Measurements from ENCODE around the gene SLX4.
A peak's percentile ranks its signal among the peaks of the same experiment; 100 is the strongest.

Gene SLX4

GRCh38 chr16:3581392-3581791, 30.0 kb downstream of the SLX4 start:
- no peaks in the 10 kb centered on the region for H3K9me3 ChIP-seq (ENCODE audit: control extremely low read depth in 1 of 5, control insufficient read depth in 4 of 5, insufficient read depth in 2 of 5, low read depth in 1 of 5, low read length in 4 of 5)
- 96% methylated on average over 6 of the region's 10 CpGs for WGBS (ENCODE audit: insufficient coverage)
- H3K4me1 ChIP-seq (ENCODE audit: control extremely low read depth in 1 of 4, control insufficient read depth in 4 of 4, insufficient read depth in 4 of 4, low read length in 3 of 4) = peaks cover 5 to 57% (median 49%) of the 10 kb centered on the region in 4 experiments
- H3K27ac ChIP-seq (ENCODE audit: insufficient read depth in 1 of 2, low read depth in 1 of 2, low read length in 2 of 2, poor library complexity in 1 of 2, severe bottlenecking in 2 of 2) = no peak overlapping the region
- POLR2A ChIA-PET = no interaction called here
- CTCF ChIA-PET = interaction anchor here (1.7 kb wide), 1 partner anchor 35 kb away, joined by 3 read pairs; no protein-coding TSS in a partner anchor
- H3K27me3 ChIP-seq (replicated peaks in 2 of 5; ENCODE audit: control insufficient read depth in 4 of 5, insufficient read depth in 5 of 5, low read length in 4 of 5) = no peaks in the 10 kb centered on the region
- DNase-seq = no peak
- H3K36me3 ChIP-seq (ENCODE audit: control insufficient read depth in 4 of 4, insufficient read depth in 4 of 4, low read length in 3 of 4) = peaks cover 0 to 24% (median 14%) of the 10 kb centered on the region in 4 experiments
- no peak overlapping the region for H3K4me3 ChIP-seq (ENCODE audit: control insufficient read depth in 1 of 7, extremely low read depth in 1 of 7, insufficient read depth in 4 of 7, low read depth in 2 of 7, low read length in 6 of 7)

DNA sequence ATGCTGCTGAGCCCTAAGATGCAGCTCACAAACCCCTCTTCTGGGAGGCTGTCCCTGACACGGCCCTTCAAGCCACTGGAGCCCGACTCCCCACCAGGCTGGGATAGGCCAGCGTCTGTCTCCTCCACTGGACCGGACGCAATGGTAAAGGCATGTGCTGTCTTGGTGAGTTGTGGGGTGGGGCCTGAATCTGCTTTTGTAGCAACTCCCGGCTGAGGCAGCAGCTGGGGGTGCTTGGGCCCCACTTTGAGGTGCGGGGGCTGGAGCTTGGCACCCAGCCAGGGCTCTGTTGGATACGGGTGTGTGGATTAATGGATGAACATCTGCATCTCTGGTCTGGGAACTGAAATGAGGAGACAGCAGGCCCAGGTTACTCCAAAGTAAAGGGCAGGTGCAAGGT, 30.7 kb downstream of the SLX4 start:
- Histone ChIP-seq H3K27ac (ENCODE audit: insufficient read depth in 1 of 2, low read depth in 1 of 2, low read length in 2 of 2, poor library complexity in 1 of 2, severe bottlenecking in 2 of 2) (no peak overlapping the region), H3K36me3 (ENCODE audit: control insufficient read depth in 4 of 4, insufficient read depth in 4 of 4, low read length in 3 of 4) (peaks cover 0 to 22% (median 12%) of the 10 kb centered on the region in 4 experiments), H3K9me3 (ENCODE audit: control extremely low read depth in 1 of 5, control insufficient read depth in 4 of 5, insufficient read depth in 2 of 5, low read depth in 1 of 5, low read length in 4 of 5) (no peaks in the 10 kb centered on the region), H3K27me3 (replicated peaks in 2 of 5; ENCODE audit: control insufficient read depth in 4 of 5, insufficient read depth in 5 of 5, low read length in 4 of 5) (no peaks in the 10 kb centered on the region), H3K4me3 (ENCODE audit: control insufficient read depth in 1 of 7, extremely low read depth in 1 of 7, insufficient read depth in 4 of 7, low read depth in 2 of 7, low read length in 6 of 7) (peak overlapping the region in 1 of 7 experiments; percentile 2), H3K4me1 (ENCODE audit: control extremely low read depth in 1 of 4, control insufficient read depth in 4 of 4, insufficient read depth in 4 of 4, low read length in 3 of 4) (peaks cover 5 to 64% (median 56%) of the 10 kb centered on the region in 4 experiments)
- ChIA-PET POLR2A (interaction anchor here (0.6 kb wide), 1 partner anchor 869 kb away, joined by 4 read pairs; no protein-coding TSS in a partner anchor), CTCF (interaction anchor here (1.7 kb wide), 1 partner anchor 36 kb away, joined by 3 read pairs; no protein-coding TSS in a partner anchor)
- DNase-seq = no peak
- WGBS (ENCODE audit: insufficient coverage) = 60% methylated on average over 2 of the region's 8 CpGs

DNA sequence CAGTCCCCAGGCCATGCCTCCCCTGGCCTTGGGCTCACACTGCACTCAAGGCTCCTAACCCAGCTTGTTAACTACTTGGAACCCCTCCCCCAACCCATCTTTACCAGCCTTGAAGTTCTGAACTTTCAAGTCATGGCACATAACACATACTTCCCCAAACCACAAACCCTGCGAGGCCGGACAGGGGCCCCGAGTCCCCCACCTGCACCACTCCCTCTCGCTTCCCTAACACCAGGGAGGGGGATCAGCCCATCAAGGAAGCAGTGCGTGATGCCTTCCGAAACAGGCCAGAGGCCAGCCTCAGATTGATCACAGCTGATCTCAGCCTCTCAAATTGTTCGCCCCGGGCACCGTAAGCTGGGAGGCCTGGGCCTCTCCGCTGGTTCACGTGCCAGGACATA, 31.2 kb downstream of the SLX4 start:
- Histone ChIP-seq H3K36me3 (ENCODE audit: control insufficient read depth in 4 of 4, insufficient read depth in 4 of 4, low read length in 3 of 4) (peaks cover 0 to 22% (median 14%) of the 10 kb centered on the region in 4 experiments), H3K4me1 (ENCODE audit: control extremely low read depth in 1 of 4, control insufficient read depth in 4 of 4, insufficient read depth in 4 of 4, low read length in 3 of 4) (peaks cover 5 to 69% (median 60%) of the 10 kb centered on the region in 4 experiments), H3K27me3 (replicated peaks in 2 of 5; ENCODE audit: control insufficient read depth in 4 of 5, insufficient read depth in 5 of 5, low read length in 4 of 5) (no peaks in the 10 kb centered on the region), H3K27ac (ENCODE audit: insufficient read depth in 1 of 2, low read depth in 1 of 2, low read length in 2 of 2, poor library complexity in 1 of 2, severe bottlenecking in 2 of 2) (no peak overlapping the region), H3K4me3 (ENCODE audit: control insufficient read depth in 1 of 7, extremely low read depth in 1 of 7, insufficient read depth in 4 of 7, low read depth in 2 of 7, low read length in 6 of 7) (peak overlapping the region in 4 of 7 experiments; percentile 2 to 33 (median 15)), H3K9me3 (ENCODE audit: control extremely low read depth in 1 of 5, control insufficient read depth in 4 of 5, insufficient read depth in 2 of 5, low read depth in 1 of 5, low read length in 4 of 5) (no peaks in the 10 kb centered on the region)
- CTCF ChIA-PET = interaction anchor here (1.7 kb wide), 1 partner anchor 36 kb away, joined by 3 read pairs; no protein-coding TSS in a partner anchor
- DNase-seq = peak; percentile 48 to 85 (median 81)
- 3% methylated on average over 10 of the region's 11 CpGs for WGBS (ENCODE audit: insufficient coverage)
- POLR2A ChIA-PET = interaction anchor here (0.6 kb wide), 1 partner anchor 870 kb away, joined by 4 read pairs; no protein-coding TSS in a partner anchor

GRCh38 chr16:3579776-3580175, 31.6 kb downstream of the SLX4 start:
- 62% methylated on average over 7 of the region's 7 CpGs for whole genome bisulfite sequencing (ENCODE audit: insufficient coverage)
- ChIA-PET POLR2A (interaction anchor here (0.6 to 1.4 kb wide), 2 partner anchors 9 to 17 kb away, joined by 3 to 4 read pairs; no protein-coding TSS in a partner anchor), CTCF (no interaction called here)
- H3K27ac ChIP-seq (ENCODE audit: insufficient read depth in 1 of 2, low read depth in 1 of 2, low read length in 2 of 2, poor library complexity in 1 of 2, severe bottlenecking in 2 of 2) = no peak overlapping the region
- no peaks in the 10 kb centered on the region for H3K9me3 ChIP-seq (ENCODE audit: control extremely low read depth in 1 of 5, control insufficient read depth in 4 of 5, insufficient read depth in 2 of 5, low read depth in 1 of 5, low read length in 4 of 5)
- no peak for DNase-seq
- H3K4me3 ChIP-seq (ENCODE audit: control insufficient read depth in 1 of 7, extremely low read depth in 1 of 7, insufficient read depth in 4 of 7, low read depth in 2 of 7, low read length in 6 of 7) = peak overlapping the region in 4 of 7 experiments; percentile 2 to 33 (median 15)
- no peaks in the 10 kb centered on the region for H3K27me3 ChIP-seq (replicated peaks in 2 of 5; ENCODE audit: control insufficient read depth in 4 of 5, insufficient read depth in 5 of 5, low read length in 4 of 5)
- peaks cover 0 to 22% (median 14%) of the 10 kb centered on the region in 4 experiments for H3K36me3 ChIP-seq (ENCODE audit: control insufficient read depth in 4 of 4, insufficient read depth in 4 of 4, low read length in 3 of 4)
- H3K4me1 ChIP-seq (ENCODE audit: control extremely low read depth in 1 of 4, control insufficient read depth in 4 of 4, insufficient read depth in 4 of 4, low read length in 3 of 4) = peaks cover 5 to 72% (median 64%) of the 10 kb centered on the region in 4 experiments

DNA sequence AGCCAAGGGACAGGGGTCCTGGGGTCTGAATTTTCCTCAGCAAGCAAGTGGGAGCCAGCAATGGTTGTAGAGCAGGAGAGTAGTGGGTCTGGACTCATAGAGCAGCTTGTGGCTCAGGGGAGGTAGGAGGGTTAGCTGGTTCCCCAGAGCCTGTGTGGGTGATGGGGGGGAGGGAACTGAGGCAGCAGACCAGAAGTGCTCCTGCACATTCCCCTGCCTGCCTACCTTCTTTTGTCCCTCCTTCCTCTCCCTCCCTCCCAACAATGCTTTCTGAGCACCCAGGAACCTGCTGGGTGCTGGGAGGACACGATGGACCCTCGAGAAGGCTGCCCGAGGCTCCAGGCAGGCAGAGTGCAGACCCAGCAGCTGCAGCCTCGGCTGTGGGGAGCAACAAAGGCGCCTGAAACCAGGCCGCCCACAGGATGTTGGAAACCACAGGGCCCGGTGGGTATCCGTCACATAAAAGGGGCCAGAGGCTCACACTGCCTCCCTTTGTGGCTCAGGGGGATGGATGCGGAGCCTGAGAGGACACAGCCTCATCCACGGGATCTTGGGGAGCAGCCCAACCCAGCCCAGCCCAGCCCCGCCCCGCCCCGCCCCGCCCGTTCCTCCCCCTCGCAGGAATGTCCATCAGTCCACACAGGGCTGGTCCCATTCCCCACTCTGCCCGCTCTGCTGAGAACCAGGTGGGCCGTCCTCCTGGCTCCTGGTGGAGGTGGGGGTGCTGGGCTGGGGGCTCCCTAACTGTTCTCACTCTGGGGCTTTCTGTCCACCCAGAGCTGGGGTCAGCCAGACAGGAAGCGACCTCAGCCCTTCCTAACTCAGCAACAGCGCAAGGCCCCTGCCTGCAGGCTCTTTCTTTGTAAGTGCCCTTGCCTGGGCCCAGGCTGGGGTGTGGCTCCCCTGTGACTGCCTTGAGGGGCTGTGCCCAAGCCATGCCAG, 32.5 kb downstream of the SLX4 start:
- Histone ChIP-seq H3K36me3 (ENCODE audit: control insufficient read depth in 4 of 4, insufficient read depth in 4 of 4, low read length in 3 of 4) (peaks cover 0 to 16% (median 11%) of the 10 kb centered on the region in 4 experiments), H3K27ac (ENCODE audit: insufficient read depth in 1 of 2, low read depth in 1 of 2, low read length in 2 of 2, poor library complexity in 1 of 2, severe bottlenecking in 2 of 2) (peak overlapping the region in 1 of 2 experiments; percentile 32), H3K9me3 (ENCODE audit: control extremely low read depth in 1 of 5, control insufficient read depth in 4 of 5, insufficient read depth in 2 of 5, low read depth in 1 of 5, low read length in 4 of 5) (no peaks in the 10 kb centered on the region), H3K4me1 (ENCODE audit: control extremely low read depth in 1 of 4, control insufficient read depth in 4 of 4, insufficient read depth in 4 of 4, low read length in 3 of 4) (peaks cover 5 to 72% (median 64%) of the 10 kb centered on the region in 4 experiments), H3K27me3 (replicated peaks in 2 of 5; ENCODE audit: control insufficient read depth in 4 of 5, insufficient read depth in 5 of 5, low read length in 4 of 5) (no peaks in the 10 kb centered on the region), H3K4me3 (ENCODE audit: control insufficient read depth in 1 of 7, extremely low read depth in 1 of 7, insufficient read depth in 4 of 7, low read depth in 2 of 7, low read length in 6 of 7) (peak overlapping the region in 6 of 7 experiments; percentile 7 to 67 (median 34))
- ChIA-PET POLR2A (interaction anchor here (0.9 to 1.4 kb wide), 2 partner anchors 16 to 41 kb away, joined by 3 to 4 read pairs; no protein-coding TSS in a partner anchor), CTCF (interaction anchor here (0.6 kb wide), 1 partner anchor 1543 kb away, joined by 3 read pairs; no protein-coding TSS in a partner anchor)
- WGBS (ENCODE audit: insufficient coverage) = 12% methylated on average over 11 of the region's 20 CpGs
- peak; percentile 42 to 86 (median 83) for DNase-seq

GRCh38 chr16:3578121-3578520, 33.3 kb downstream of the SLX4 start:
- Histone ChIP-seq H3K27me3 (replicated peaks in 2 of 5; ENCODE audit: control insufficient read depth in 4 of 5, insufficient read depth in 5 of 5, low read length in 4 of 5) (no peaks in the 10 kb centered on the region), H3K36me3 (ENCODE audit: control insufficient read depth in 4 of 4, insufficient read depth in 4 of 4, low read length in 3 of 4) (peaks cover 0 to 11% (median 10%) of the 10 kb centered on the region in 4 experiments), H3K4me1 (ENCODE audit: control extremely low read depth in 1 of 4, control insufficient read depth in 4 of 4, insufficient read depth in 4 of 4, low read length in 3 of 4) (peaks cover 5 to 72% (median 67%) of the 10 kb centered on the region in 4 experiments), H3K4me3 (ENCODE audit: control insufficient read depth in 1 of 7, extremely low read depth in 1 of 7, insufficient read depth in 4 of 7, low read depth in 2 of 7, low read length in 6 of 7) (peak overlapping the region in 4 of 7 experiments; percentile 33 to 67 (median 41)), H3K9me3 (ENCODE audit: control extremely low read depth in 1 of 5, control insufficient read depth in 4 of 5, insufficient read depth in 2 of 5, low read depth in 1 of 5, low read length in 4 of 5) (no peaks in the 10 kb centered on the region), H3K27ac (ENCODE audit: insufficient read depth in 1 of 2, low read depth in 1 of 2, low read length in 2 of 2, poor library complexity in 1 of 2, severe bottlenecking in 2 of 2) (peak overlapping the region in 1 of 2 experiments; percentile 32)
- POLR2A ChIA-PET = interaction anchor here (0.6 to 1.4 kb wide), 4 partner anchors 15 to 872 kb away, joined by 3 to 4 read pairs (median 3); partner anchors contain the start of gene SLX4
- WGBS (ENCODE audit: insufficient coverage) = 29% methylated on average over 7 of the region's 8 CpGs
- CTCF ChIA-PET = no interaction called here
- peak in 1 of 3 donors; percentile 28 for DNase-seq
